Stimulated activated CD8-positive, alpha-beta memory T cell treated with anti-CD3 and anti-CD28 coated beads, Interleukin-7, amount 100 ng/mL, for 1 hour (primary cell): ENCODE data around the gene CANT1.

Experiments
- DNase-seq, 2 donors: peaks; one replicate each; pipeline ENCODE4 v3.0.0-alpha.2; 2020; ENCODE audit warnings: low read depth in 2 of 2

Gene CANT1

DNA sequence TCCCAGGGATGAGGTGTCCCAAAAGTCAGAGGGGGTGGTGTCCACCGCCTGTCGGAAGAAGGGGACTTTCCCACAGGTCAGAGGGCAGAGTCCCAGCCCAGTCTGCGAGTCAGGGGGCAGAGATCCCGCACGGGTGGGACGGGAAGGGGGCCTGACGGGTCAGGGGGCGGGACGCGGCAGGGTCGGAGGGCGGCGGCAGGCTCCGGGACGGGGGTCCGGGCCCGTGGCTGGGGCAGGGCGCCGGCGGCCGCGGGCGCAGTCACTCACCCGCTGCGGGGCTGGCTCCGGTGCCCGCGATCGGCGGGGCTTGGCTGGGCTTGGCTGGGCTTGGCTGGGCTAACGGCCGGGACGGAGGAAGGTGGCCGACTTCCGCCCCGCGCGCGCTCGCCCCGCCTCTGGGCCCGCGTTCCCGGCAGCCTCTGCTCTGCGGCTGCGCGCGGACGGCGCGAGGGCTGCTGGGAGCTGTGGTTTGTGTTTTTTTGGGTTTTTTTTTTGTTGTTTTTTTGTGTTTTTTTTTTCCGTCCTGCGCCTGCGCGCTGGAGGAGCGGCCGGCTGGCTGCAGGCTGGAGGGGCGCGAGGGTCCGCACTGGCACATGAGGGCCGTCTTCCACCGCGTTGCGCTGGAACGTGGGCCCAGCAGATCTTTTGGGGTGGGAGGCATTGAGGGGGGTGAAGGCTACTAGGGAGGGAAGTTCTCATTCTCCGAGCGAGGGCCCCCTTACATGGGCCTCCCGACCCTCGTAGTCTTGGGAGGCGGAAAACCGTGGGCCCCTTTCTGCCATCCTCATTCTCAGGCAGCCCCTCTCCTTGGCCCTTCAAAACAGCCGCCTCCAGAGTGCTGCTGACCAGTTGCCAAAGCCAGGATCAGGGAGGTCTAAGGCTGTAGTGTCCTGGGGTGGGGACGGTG is at the start of gene CANT1:
CANT1 (minus strand) TSS at position 368 of the 907 bp plus-strand sequence. CDS start 12,142 bp downstream, outside the sequence.
- peak; percentile 62 to 66 for DNase-seq

DNA sequence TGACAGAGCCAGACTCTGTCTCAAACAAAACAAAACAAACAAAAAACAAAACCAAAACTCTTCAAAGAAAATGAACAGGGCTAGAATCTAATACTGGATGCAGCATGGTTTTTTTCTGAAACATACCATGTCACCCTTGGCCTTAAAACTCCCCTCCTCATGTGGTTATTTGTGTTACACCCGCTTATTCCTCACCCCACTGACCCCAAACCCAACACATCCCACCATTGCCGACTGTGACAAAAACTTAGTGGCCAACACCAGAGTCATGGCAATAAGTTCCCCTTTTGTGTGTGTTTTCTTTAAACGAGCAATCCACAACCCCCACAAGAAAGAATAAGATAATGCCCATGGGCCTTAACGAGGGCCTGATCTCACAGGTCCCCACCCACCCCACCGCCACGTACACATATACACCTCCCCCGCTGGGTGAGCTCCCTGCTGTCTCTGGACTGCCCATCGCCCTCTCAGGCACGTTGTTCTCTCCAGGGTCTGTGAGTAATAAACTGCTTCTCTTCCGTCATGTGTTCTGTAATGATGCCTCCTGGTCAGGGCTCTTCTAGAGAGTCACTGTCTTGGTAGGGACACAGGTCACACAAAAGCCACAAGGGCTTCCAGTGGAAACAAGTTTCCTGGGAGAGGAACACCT is 48.3 kb upstream of the CANT1 start:
- no peak for DNase-seq

DNA sequence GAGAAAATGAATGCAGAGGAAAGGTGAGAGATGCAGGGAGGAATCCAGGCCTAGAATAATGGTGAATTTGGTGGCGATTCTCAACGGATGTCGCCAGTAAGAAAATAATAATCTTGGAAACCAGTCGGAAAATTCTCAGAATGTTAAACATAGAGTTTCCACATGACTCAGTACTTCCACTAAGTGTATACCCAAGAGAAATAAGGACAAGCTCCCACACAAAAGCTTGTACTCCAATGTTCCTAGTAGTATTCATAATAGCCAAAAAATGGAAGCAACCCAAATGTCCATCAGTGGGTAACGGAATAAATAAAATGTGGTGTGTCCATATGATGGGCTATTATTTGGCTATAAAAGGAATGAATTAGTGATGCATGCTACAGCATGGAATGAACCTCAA is 45.6 kb upstream of the CANT1 start:
- no peak for DNase-seq

DNA sequence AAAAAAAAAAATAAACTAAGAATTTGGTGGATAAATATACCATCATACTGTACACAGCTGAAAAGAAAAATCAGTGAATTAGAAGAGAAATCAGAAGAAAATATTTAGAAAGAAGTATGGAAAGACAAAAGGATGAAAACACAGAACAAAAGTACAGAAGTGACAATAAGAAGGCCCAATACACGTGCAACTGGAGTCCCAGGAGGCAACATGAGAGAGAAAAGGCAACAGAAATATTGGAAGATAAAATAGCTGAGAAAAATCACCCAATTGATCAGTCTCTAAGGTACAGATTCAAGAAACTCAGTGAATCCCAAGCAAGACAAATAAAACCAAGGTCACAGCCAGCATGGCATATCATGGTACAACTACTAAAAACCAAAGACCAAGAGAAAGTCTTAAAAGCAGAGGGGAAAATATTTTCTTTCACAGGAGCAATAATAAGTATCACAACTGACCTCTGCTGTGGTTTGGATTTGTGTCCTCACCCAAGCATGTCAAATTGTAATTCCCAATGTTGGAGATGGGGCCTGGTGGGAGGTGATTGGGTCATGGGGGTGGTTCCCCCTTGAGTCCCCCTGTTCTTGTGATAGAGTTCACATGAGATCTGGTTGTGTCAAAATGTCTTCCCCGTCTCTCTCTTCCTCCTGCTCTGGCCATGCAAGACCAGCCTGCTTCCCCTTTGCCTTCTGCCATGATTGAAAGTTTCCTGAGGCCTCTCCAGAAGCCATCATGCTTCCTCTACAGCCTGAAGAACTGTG is 44.8 kb upstream of the CANT1 start:
- DNase-seq, result no peak

DNA sequence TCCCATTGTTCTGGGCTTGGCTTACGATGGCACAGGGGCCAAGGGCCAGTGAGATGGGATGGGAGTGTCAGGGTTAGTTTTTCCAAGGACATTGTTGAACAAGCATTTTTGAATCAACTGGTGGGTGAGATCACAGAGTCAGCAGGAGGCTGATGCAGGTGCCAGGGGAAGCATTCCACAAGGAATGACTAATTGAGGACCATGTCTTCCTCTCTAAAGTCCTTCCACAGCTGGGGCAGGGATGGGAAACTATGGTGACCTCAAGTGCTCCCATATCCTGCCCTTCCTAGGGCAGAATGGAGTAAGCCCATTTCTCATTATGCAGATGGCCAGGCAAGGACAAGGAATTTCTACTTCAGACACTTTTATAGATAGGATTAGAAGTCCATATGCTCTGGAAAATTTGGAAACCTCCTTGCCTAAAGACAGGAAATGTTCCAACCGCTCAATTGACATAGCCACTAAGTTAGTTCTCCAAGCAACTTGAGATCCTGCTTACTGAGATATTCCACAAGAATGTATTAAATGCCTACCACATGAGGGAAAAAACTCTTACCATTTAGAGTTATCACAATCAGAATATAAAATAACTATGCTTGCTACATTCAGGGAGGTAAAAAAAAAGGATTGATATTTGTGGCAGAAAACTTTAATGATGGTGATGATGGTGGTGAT is 43.8 kb upstream of the CANT1 start:
- no peak for DNase-seq

DNA sequence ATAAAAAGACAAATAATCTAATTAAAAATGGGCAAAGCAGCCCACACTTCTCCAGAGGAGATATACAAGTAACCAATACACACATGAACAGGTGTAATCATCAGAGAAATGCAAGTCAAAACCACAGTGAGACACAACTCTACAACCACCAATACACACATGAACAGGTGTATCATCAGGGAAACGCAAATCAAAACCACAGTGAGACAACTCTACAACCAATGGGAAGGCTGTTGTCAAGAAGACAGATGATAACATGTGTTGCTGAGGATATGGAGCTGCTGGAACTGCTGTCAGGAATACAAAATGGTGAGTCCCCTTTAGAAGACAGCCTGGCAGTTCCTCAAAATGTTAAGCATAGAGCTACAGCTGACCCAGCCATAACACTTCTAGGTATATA is 42.6 kb upstream of the CANT1 start:
- DNase-seq, result no peak

DNA sequence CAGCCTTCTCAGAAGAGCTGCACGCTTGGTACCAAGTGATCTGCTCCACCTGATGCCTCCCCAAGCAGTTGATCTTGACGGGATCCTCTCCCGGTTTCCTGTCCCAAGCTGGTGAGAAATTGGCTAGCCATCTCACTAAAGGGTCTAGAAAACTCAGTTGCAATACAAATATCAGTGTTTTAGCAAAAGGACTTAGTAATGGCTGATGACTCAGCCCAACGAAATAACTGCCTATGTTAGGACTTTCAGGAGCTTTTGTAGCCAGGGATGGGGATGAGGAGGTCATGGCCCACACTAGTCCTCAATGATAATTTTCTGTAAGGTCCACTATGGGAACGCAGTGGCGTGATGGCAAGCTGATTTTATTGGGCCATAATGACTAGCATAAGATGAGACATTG is 41.7 kb upstream of the CANT1 start:
- no peak for DNase-seq

DNA sequence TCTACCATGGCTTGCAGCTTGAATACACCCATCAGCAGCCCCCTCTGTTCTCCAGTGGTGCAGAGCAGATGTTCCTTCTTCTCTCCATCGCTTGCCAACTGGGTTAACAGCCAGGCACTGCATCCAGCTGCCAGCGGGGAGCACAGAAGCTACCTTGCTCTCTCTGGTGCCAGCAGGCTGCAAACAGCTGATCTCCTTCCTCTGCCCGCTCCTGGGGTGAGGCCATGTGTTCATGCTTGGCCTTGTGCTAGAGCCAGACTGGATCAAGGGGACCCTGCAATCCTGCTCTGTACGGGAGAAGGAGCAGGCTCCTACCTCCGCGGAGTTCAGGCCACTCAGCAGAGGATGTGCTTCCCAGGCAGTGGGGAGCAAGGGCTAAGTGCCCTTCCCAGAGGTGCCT is 41.0 kb upstream of the CANT1 start:
- no peak for DNase-seq

DNA sequence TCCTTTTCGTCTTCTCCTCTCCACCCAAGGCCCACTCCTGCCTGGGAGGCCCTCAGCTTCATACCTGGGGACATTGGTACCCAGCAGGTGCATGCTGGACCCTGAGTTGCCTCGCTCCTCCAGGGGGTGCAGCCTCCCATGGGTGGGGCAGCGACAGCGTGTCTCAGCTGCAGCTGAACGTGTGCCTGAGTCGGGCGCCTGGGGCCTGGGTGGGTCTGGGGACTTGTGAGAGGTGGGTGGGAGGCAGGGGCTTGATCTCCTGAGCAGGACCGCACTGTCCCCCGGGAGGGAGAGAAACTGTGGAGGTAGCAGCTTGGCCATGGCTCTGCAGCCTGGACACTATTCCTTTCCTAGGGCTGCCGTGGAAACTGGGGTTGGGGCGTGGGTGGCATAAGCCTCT is 40.3 kb upstream of the CANT1 start:
- DNase-seq, result no peak

DNA sequence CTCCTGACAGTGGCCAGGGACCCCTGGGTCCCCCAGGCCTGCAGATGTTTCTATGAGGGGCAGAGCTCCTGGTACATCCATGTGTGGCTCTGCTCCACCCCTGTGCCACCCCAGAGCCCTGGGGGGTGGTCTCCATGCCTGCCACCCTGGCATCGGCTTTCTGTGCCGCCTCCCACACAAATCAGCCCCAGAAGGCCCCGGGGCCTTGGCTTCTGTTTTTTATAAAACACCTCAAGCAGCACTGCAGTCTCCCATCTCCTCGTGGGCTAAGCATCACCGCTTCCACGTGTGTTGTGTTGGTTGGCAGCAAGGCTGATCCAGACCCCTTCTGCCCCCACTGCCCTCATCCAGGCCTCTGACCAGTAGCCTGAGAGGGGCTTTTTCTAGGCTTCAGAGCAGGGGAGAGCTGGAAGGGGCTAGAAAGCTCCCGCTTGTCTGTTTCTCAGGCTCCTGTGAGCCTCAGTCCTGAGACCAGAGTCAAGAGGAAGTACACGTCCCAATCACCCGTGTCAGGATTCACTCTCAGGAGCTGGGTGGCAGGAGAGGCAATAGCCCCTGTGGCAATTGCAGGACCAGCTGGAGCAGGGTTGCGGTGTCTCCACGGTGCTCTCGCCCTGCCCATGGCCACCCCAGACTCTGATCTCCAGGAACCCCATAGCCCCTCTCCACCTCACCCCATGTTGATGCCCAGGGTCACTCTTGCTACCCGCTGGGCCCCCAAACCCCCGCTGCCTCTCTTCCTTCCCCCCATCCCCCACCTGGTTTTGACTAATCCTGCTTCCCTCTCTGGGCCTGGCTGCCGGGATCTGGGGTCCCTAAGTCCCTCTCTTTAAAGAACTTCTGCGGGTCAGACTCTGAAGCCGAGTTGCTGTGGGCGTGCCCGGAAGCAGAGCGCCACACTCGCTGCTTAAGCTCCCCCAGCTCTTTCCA is 39.5 kb upstream of the CANT1 start:
- no peak for DNase-seq

DNA sequence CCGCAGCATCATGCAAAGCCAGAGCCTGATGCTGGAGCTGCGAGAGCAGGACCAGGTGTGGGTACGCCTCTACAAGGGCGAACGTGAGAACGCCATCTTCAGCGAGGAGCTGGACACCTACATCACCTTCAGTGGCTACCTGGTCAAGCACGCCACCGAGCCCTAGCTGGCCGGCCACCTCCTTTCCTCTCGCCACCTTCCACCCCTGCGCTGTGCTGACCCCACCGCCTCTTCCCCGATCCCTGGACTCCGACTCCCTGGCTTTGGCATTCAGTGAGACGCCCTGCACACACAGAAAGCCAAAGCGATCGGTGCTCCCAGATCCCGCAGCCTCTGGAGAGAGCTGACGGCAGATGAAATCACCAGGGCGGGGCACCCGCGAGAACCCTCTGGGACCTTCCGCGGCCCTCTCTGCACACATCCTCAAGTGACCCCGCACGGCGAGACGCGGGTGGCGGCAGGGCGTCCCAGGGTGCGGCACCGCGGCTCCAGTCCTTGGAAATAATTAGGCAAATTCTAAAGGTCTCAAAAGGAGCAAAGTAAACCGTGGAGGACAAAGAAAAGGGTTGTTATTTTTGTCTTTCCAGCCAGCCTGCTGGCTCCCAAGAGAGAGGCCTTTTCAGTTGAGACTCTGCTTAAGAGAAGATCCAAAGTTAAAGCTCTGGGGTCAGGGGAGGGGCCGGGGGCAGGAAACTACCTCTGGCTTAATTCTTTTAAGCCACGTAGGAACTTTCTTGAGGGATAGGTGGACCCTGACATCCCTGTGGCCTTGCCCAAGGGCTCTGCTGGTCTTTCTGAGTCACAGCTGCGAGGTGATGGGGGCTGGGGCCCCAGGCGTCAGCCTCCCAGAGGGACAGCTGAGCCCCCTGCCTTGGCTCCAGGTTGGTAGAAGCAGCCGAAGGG is 38.6 kb upstream of the CANT1 start:
- no peak for DNase-seq

DNA sequence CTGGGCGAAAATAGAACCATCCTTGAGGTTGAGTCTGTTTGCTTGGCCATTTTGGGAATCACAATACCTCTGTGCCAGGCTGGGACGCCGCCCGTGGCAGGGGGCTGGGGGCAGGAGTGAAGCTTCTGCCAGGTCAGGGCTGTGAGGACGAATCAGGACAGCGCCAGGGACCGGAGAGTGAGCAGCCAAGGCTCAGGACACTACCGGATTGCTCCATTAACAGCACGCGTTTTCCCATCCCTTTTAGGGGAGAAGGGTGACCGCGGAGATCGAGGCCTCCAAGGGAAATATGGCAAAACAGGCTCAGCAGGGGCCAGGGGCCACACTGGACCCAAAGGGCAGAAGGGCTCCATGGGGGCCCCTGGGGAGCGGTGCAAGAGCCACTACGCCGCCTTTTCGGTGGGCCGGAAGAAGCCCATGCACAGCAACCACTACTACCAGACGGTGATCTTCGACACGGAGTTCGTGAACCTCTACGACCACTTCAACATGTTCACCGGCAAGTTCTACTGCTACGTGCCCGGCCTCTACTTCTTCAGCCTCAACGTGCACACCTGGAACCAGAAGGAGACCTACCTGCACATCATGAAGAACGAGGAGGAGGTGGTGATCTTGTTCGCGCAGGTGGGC is 37.8 kb upstream of the CANT1 start:
- no peak for DNase-seq

DNA sequence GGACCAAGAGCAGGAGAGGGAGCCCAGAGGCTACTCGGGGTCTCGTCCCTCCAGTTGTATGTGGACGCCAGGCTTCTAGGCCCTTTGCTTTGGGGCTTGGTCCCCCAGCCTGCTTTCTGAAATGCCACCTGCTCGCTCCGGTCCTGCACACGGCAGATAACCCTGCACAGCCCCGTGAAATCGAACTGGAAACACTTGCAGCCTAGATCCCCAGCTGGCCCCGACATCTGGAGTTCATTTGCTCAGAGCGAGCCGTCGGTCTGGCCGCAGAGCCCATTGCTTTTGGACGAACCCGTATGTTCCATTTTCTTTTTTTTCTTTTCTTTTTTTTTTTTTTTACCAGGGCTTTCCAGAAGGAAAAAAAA is 37.3 kb upstream of the CANT1 start:
- no peak for DNase-seq

DNA sequence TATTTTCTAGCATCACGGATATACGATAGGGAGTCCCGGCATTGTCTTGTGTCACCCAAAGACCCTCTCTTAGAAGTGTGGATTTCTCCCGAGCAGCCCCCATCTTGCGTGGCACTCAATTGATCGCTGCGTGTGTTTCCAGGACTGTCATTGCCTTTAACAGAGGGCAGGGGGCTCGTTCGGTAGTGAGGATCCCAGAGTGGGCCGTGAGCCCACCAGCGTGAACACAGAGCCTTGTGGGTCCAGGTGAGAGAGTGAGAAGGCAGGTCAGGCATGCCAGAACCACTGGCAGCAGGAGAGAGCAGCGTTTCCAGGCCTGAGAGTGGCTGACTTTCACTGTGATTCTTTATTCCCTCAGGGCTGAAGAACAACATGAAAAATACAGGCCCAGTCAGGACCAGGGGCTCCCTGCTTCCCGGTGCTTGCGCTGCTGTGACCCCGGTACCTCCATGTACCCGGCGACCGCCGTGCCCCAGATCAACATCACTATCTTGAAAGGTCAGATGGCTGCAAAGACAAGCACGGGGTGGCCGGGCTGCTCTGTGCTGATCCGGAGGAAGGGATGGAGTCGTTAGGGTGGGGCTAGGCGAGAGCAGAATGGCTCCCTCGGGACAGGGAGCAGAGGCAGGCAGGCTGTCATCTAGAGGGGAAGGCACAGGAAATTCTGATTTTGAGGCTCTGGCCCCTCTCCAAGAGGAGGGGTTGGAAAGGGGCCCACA is 36.8 kb upstream of the CANT1 start:
- no peak for DNase-seq

DNA sequence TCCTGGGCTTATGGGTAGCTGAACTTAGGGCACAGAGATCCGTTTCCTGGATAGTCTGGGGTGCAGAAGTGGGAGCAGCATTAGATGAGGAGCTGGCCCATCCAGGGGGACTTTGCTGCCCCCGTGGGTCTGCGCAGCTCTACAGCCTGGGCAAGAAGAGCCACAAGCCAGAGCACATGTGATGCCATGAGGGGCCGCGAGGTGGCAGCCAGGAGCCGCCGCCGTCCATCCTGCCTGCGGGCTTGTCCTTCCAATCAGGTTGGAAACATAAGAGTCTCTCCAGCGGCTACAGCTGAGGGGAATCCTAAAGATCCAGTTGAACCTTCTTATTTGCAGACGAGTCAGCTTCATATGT is 36.3 kb upstream of the CANT1 start:
- peak; percentile 30 to 35 for DNase-seq

DNA sequence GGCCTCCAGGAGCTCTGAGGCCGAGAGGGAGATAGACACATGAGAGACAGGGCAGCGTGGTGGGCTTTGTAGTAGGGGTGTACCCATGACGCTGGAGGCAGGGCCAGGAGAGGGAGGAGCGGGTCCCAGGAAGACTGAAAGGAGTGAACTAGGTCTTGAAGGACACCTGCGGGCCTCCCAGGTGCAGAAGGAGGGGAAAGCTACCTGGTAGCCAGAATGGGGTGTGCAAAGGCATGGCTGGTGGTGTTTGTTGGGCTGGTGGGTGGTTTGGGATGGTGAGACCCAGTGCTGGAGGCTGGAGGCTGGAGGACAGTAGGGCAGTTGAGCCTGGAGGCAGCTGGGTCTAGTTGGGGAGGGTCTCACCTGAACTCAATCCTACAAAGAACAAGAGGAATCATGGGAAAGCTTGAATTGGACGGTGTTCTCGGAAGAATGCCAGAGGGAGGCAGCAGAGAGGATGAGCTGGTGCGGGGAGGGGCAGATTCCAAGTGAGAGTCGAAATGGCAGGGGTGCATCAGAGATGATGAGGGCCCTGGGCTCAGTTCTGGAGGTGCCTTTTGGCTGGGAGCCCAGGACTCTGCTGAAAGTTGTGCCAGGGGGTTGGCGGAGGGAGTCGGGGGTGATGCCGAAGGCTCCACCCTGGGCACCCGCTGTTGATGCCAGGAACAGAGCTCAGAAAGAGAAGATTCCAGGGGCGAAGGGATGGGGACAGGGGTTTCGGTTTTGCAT is 35.6 kb upstream of the CANT1 start:
- no peak for DNase-seq

DNA sequence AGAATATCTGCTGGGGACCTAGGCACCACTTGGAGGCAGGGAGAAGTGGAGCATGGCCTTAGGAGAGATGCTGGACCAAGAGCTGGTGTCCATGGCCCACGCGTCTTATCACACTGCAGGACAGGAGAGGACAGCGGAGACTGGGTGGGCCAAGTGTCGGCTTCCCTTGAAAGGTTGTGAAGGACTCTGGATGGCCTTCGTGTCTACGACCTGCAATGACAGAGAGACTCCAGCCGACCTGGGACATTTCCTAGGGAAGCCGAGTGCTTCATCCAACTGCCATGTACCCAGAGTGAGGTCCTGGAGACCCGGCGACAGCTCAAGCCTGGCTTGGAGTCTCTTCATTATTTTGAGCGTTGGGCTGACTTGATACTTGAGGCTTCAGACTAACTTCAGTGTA is 34.9 kb upstream of the CANT1 start:
- no peak for DNase-seq

DNA sequence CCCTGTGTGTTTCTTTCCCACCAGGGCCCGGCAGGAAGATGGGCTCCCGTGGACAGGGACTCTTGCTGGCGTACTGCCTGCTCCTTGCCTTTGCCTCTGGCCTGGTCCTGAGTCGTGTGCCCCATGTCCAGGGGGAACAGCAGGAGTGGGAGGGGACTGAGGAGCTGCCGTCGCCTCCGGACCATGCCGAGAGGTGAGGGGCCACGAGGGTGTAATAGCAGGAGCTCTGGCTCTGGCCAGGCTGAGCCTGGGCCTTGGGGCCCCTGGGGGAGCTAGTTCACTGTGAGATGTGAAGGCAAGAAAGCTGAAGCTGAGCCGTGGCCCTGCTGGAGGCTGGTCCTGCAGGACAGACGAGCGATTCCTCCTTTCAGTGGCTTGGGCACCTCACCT is 34.4 kb upstream of the CANT1 start:
- DNase-seq, result no peak
